ENCODE measurements around the gene ATXN1. TPM values are rescaled to one million over a fixed set of nuclear protein-coding genes. Genes with fewer than 3 reads are reported as not detected.

ATXN1 gene
- total RNA-seq, 1 experiment from 2014 or later, result 19.7 TPM

GRCh38 chr6:16596616-16597331, 164.5 kb downstream of the ATXN1 start:
- Mint-ChIP-seq H3K4me1 (ENCODE audit: low read depth, unreplicated experiment) (no peaks in the 10 kb centered on the region), H3K36me3 (ENCODE audit: insufficient read depth, unreplicated experiment) (no peaks in the 10 kb centered on the region), H3K27me3 (ENCODE audit: unreplicated experiment) (no peaks in the 10 kb centered on the region), H3K9me3 (ENCODE audit: low read depth, unreplicated experiment) (no peaks in the 10 kb centered on the region), H3K4me3 (ENCODE audit: low read depth, unreplicated experiment) (no peak overlapping the region), H3K27ac (ENCODE audit: unreplicated experiment) (no peak overlapping the region)
- no peak for TF ChIP-seq CTCF (IDR thresholded peaks at IDR 0.05; ENCODE audit: unreplicated experiment)
- CTCF ChIA-PET, result interaction anchor here (0.5 kb wide), 1 partner anchor 635 kb away, joined by 4 read pairs; no protein-coding TSS in a partner anchor
- DNase-seq, result no peak
- BruUV-seq (replicated peaks), result no TSS peak
- intact Hi-C loops (cut with micrococcal nuclease; ENCODE audit: unreplicated experiment), result no loop called here

GRCh38 chr6:16595514-16596120, 165.6 kb downstream of the ATXN1 start:
- no peaks in the 10 kb centered on the region for H3K27me3 Mint-ChIP-seq (ENCODE audit: unreplicated experiment)
- no TSS peak for BruUV-seq (replicated peaks)

GRCh38 chr6:16594849-16595248, 166.4 kb downstream of the ATXN1 start:
- Mint-ChIP-seq H3K36me3 (ENCODE audit: insufficient read depth, unreplicated experiment) (no peaks in the 10 kb centered on the region), H3K27me3 (ENCODE audit: unreplicated experiment) (no peaks in the 10 kb centered on the region), H3K4me3 (ENCODE audit: low read depth, unreplicated experiment) (no peak overlapping the region), H3K9me3 (ENCODE audit: low read depth, unreplicated experiment) (no peaks in the 10 kb centered on the region), H3K4me1 (ENCODE audit: low read depth, unreplicated experiment) (no peaks in the 10 kb centered on the region), H3K27ac (ENCODE audit: unreplicated experiment) (no peak overlapping the region)
- CTCF ChIA-PET, result no interaction called here
- intact Hi-C loops (cut with micrococcal nuclease; ENCODE audit: unreplicated experiment), result no loop called here
- no peak for TF ChIP-seq CTCF (IDR thresholded peaks at IDR 0.05; ENCODE audit: unreplicated experiment)
- no TSS peak for BruUV-seq (replicated peaks)
- DNase-seq, result no peak

More at GRCh38 chr6:16595514-16596120, 165.6 kb downstream of the ATXN1 start:
- no peaks in the 10 kb centered on the region for H3K36me3 Mint-ChIP-seq (ENCODE audit: insufficient read depth, unreplicated experiment)
- no peak for TF ChIP-seq CTCF (IDR thresholded peaks at IDR 0.05; ENCODE audit: unreplicated experiment)
- H3K27ac Mint-ChIP-seq (ENCODE audit: unreplicated experiment), result no peak overlapping the region
- no peaks in the 10 kb centered on the region for H3K9me3 Mint-ChIP-seq (ENCODE audit: low read depth, unreplicated experiment)
- intact Hi-C loops (cut with micrococcal nuclease; ENCODE audit: unreplicated experiment), result no loop called here
- H3K4me3 Mint-ChIP-seq (ENCODE audit: low read depth, unreplicated experiment), result no peak overlapping the region
- CTCF ChIA-PET, result no interaction called here
- DNase-seq, result no peak
- H3K4me1 Mint-ChIP-seq (ENCODE audit: low read depth, unreplicated experiment), result no peaks in the 10 kb centered on the region

GRCh38 chr6:16592223-16592911, 168.9 kb downstream of the ATXN1 start:
- Mint-ChIP-seq H3K27ac (ENCODE audit: unreplicated experiment) (no peak overlapping the region), H3K4me3 (ENCODE audit: low read depth, unreplicated experiment) (no peak overlapping the region), H3K36me3 (ENCODE audit: insufficient read depth, unreplicated experiment) (no peaks in the 10 kb centered on the region), H3K4me1 (ENCODE audit: low read depth, unreplicated experiment) (no peaks in the 10 kb centered on the region), H3K27me3 (ENCODE audit: unreplicated experiment) (no peaks in the 10 kb centered on the region), H3K9me3 (ENCODE audit: low read depth, unreplicated experiment) (no peaks in the 10 kb centered on the region)
- BruUV-seq (replicated peaks), result no TSS peak
- DNase-seq, result no peak
- intact Hi-C loops (cut with micrococcal nuclease; ENCODE audit: unreplicated experiment), result no loop called here
- TF ChIP-seq CTCF (IDR thresholded peaks at IDR 0.05; ENCODE audit: unreplicated experiment), result no peak
- CTCF ChIA-PET, result no interaction called here

All from Calu3 (cell line).